NCI-H446 (cell line): ENCODE data around the gene ACACB.
"Not testable (repeated sequence)": the region's sequence is repeated elsewhere in the genome, so short reads cannot be mapped to it uniquely, and the experiment has no call there.

ENCODE experiments used
- DNase-seq, 2 experiments: peaks; one replicate each; lab custom pipeline; 2025; lab: John Stamatoyannopoulos, UW

The ACACB gene

DNA sequence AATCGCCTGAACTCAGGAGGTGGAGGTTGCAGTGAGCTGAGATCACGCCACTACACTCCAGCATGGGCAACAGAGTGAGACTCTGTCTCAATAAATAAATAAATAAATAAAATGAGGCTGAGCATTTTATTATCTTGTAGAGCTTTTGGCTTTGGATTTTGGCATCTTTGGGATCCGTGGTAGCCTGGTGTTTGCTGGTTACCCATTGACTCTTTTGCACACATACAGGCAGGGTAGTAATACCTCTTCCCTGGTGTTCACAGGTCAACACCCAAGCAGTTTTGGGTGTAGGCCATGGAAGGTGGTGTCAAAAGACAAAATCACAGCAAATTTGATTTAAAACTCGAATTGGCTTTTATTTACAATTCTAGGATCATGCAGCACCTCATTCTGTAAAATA is 27.8 kb downstream of the ACACB start:
- DNase-seq = no peak

DNA sequence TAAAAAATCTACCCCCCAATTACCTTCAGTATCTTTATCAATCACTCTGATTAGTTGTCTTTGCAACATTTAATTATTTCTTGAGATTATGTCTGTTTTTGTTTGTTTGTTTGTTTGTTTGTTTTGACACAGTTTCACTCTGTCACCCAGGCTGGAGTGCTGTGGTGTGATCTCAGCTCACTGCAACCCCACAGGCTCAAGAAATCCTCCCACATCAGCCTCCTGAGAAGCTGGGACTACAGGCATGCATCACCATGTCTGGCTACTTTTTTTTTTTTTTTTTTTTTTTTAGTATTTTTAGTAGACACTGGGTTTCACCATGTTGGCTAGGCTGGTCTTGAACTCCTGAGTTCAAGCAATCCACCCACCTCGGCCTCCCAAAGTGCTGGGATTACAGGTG is 30.7 kb downstream of the ACACB start:
- not testable (repeated sequence) for DNase-seq

DNA sequence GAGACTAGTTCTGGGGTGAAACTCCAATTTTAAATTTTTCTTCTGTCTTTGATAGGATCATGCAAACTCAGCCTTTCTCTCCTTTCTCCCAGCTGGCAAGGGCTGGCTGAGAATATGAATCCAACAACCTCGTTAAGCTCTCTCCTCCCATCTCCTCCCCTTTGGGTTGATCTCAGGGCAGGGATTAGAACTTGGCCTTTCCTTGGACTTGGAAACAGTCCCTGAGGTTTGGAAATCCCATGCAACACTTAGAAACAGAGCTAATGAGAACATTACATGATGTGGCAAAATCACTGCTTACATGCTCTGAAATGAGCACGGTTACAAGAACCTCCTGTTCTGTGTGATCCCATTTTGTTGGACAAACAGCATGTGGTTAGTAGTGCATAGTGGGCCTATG is 31.6 kb downstream of the ACACB start:
- no peak for DNase-seq

DNA sequence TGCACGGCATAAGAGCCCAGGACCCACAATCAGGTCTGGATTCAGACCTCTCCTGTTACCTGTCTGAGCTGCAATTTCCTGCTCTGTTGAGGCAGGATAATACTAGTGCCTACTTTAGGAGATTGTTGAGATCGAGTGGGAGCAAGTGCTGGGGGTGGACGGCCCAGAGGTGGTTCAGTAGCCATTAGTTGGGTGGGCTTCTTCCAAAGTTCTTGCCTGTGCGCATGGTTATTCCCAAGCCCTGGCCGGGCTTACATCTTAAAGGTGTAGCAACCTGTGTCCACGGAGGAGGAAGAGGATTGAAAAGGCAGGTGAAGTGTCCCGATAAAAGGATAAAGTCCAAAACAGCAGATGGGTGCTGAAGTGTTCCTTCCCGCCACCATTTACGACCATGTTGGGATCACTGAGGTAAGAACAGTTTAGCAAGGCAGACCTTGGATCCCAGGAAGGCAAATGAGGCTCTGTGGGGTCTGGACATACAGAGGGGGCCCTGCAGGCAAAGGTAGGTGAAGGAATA is 33.8 kb downstream of the ACACB start:
- DNase-seq = no peak

DNA sequence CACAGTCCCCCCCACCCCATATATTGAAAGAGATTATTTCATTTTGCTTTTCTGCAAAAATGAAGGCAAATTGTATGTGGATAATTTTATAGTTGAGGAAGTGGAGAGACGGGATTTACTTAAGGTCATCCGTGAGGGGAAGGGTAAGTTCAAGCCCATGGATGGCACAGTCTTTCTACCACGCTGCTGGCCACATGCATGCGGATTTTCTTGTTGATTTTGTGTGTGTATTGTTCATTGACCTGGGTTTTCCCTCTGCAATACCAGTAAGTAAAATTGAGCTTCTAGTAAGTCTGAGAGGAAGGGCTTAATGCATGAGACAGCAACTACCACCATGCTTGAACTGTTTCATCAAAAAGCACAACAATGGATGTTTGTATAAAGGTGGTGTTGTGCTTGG is 35.1 kb downstream of the ACACB start:
- no peak for DNase-seq

DNA sequence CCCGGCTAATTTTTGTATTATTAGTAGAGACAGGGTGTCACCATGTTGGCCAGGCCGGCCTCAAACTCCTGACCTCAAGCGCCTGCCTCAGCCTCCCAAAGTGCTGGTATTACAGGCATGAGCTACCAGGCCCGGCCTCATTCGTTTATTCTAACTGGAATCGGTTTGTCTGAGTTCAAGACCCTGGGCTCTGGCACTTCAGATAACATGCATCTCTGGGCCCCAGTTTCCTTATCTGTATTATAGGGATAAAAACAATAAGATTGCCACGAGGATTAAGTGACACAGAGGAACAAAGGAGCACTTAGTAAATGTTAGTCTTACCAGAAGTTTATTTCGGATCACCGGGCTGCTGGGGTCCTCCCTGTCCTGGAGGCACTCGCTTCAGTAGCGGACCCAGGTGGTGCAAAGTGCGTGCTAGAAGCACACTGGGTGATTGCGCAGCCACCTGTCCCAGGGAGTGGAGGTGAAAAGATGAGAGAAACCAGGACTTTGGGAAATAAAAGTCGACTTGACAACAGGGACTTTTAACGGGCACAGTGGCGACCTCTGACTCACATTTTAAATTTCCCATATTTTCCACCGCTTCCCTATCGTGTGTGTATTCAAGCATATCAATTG is 37.5 kb downstream of the ACACB start:
- DNase-seq = no peak

DNA sequence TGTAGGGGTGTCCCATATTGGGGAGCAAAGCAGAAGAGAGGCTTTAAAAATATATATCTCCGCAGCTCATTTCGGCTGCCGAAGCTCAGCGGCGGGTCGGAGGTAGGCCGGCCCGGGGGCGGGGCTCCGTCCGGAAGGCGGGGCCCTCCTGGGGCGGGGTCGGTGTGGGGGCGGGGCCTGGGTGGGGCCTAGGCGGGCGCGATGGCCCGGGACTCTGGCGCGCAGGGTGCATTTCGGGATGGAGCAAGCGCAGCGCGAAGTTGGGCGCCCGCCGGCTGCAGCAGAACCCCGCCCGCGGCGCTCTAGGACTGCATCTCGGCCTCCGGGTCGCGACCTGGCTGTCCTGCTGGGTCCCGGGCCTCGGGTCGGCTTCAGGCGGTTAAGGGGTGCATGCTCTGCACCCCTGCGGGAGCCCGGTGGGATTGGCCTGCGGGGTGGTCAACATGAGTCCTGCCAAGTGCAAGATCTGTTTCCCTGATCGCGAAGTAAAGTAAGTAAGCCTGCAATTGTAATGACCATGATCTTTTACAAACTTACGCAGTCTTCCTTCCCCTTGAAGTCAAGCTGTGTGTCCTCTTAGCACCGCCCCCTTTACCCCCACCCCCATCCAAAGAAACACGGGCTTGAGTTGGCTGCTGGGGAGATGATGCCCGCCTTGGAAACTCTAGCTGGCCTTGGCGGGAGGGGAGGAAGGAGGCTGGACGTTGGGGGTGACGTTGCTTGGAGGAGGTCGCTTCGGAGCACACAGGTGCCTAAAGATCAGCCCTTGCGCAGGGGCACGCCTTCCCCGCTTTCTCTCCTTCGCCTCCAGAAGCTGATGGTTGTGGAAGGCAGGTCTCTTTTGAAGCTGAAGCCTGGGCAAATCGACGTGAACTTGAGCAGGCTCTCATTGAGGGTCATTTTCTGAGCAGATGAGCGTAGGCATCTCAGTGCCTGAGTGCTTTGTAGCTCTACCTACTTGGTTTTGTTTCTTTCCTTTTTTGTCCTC is 38.4 kb downstream of the ACACB start:
- peak; percentile 71 to 86 for DNase-seq

DNA sequence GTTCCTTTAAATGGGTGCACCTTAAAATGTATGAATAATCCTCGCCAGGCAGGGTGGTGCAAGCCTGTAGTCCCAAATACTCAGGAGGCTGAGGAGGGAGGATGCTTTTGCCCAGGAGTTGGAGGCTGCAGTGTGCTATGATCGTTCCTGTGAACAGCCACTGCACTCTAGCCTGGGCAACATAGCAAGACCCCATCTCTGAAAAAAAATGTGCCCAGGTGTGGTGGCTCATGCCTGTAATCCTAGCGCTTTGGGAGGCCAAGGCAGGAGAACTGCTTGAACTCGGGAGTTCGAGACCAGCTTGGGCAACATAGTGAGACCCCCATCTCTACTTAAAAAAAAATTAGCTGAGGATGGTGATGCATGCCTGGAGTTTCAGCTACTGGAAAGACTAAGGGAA is 39.6 kb downstream of the ACACB start:
- DNase-seq = no peak

DNA sequence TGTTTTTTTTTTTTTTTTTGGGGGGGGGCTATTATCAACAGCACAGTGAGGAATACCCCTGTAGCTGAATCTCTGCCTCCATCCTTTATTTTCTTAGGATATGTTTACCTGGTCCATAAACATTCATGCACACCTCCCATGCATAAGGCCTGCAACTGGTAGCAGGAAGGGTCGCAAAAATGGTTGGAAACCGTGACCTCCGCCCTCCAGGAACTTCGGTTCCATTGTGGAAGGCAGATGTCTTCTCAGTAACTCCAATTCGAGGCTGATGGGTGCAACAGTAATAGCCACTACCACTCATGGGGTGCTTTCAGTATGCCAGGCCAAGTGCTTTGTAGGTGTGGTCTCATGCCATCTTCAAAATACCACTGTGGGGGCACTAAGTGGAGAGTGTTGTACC is 40.2 kb downstream of the ACACB start:
- DNase-seq = no peak

DNA sequence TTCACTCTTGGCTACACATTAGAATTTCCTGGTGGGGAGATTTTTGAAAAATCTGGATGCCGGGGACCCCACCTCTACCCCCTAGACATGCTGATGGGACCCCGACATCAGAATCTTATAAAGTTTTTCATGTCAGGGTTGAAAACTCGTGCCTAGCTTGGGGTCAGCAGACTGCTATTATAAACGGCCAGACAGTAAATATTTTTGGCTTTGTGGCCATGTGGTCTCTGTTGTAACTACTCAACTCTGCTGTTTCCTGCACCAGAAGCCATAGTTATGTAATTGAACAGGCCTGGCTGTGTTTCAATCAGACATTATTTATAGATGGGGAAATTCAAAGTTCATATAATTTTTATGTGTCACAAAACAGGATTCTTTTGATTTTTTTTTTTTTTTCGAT is 41.6 kb downstream of the ACACB start:
- DNase-seq = no peak

DNA sequence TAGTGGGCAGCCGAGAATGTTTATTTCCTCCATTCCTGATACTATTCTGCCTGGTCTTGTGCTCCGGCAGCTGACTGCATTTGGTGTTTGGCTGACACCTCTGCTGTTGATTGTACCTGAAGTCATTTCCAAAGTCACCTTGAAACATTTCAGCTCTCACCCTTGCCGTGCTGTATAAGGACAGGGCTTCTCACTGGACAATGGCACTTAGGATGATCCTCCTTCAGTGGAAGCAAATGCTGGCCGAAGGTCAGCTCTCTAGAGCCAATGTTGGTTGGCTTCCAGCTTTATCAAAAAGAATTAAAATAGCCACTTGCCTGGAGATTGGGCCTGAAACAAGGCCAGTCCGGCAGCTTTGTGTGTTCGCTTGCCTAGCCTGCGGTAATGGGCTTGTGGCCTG is 44.0 kb downstream of the ACACB start:
- DNase-seq = no peak

DNA sequence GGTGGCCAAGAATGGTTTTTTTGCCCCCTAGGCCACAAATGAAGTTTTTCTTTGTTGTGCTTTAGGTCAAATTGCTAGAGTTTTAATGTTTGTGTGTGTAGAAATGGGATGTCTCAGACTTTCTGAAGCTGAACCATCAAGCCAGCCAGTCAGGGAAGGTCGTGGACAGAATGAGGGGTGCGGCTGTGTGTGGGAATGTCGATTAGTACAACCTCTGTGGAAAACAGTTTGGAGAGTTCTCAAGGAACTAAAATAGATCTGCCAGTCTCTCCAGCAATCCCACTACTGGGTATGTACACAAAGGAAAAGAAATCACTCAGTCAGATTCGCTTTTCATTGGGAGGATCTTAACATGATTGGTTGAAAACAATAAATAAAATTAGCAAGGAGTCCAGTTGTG is 44.5 kb downstream of the ACACB start:
- no peak for DNase-seq

DNA sequence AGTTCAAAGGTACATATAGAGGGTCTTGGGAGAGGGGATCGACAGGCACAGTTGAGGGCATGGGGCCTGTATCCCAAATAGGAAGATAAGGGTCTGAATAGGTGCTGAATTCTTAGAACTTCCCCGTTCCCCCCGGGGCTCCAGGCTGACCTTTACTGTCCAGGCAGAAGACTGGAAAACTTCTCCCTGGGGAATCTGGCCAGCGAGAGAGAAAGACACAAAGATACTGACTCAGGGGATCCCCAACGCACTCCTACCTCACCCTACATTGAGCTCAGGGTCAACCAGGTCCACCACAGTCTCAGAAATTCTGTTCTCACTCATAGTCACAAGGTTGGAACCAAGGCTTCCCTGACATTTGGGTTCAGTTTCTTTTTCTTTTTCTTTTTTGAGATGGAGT is 46.2 kb downstream of the ACACB start:
- DNase-seq = no peak

DNA sequence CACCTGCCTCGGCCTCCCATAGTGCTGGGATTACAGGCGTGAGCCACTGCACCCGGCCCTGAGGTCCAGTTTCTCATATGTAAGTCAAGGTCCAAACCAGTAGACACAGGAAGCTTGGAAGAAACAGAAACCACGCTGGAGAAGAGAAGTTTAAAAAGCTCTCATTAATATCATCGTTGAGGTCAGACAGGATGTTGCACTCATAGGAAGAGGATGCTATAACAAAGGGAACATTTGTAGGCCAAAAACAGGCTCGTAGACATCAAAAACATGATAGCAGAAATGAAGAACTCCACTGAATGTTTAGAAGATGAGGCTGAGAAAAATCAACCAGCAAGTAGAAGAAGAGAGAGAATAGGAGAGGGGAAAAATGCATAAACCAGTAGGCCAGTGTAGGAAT is 46.8 kb downstream of the ACACB start:
- no peak for DNase-seq

DNA sequence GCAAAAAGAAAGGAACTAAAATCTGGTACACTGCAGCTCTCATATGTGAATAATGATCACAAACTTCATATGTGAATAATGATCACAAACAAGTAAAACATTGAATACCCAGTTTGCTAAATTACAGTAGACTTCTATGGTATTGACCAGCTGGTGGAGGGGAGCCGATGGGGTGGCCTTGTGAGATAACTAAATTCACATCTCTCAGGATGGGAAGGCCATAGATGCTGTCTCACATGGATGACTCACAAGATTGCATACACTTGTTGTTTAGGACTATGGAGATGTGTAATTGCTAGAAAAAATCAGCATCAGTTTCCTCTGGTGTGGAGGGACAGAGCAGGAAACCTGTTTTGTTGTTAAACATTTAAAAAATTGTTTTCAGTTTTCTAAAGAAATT is 49.2 kb downstream of the ACACB start:
- DNase-seq = no peak

DNA sequence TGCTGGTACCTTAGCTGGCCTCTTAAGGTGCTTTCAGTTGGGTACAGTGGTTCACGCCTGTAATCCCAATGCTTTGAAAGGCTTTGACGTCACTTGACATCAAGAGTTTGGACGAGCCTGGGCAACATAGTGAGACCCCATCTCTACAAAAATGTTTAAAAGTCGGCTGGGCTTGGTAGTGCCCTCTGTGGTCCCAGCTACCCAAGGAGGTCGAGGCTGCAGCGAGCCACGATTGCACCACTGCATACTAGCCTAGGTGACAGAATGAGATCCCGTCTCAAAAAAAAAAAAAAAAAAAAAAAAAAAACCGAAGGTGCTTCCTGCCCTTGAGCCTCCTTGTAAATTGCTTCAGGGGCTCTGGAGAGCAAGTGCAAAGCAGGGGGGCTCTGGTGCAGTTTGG is 50.0 kb downstream of the ACACB start:
- DNase-seq = no peak

DNA sequence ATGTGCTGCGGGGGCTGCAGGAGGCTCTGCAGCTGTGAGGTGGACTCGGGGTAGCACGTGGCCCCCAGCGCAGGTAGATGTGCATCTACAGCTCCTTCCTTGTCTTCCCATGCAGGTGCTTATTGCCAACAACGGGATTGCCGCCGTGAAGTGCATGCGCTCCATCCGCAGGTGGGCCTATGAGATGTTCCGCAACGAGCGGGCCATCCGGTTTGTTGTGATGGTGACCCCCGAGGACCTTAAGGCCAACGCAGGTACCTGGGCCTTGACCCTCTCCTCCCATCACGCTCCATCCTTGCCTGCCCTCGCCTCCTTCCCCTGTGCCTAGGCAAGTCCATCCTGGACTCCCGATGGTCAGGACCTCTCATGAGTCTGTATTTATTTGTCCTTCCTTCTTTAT is 51.4 kb downstream of the ACACB start:
- no peak for DNase-seq

DNA sequence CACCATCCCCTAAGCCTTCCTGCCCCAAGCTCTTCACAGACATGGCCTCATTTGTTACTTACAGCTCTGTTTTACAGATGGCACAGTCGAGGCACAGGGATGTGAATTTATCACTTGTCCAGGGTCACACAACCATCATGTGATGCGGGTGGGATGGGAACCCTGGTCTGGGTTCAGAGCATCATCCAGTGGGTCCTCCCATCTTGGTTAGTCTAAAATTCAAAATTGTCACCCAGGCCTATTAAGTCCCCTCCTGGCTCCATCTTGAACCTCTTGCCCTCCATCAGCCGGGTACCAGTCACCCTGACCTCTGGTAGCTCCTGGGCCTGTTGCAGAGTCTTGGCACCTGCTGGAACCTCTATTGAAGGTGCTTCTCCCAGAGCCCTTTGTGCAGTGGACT is 52.9 kb downstream of the ACACB start:
- no peak for DNase-seq

DNA sequence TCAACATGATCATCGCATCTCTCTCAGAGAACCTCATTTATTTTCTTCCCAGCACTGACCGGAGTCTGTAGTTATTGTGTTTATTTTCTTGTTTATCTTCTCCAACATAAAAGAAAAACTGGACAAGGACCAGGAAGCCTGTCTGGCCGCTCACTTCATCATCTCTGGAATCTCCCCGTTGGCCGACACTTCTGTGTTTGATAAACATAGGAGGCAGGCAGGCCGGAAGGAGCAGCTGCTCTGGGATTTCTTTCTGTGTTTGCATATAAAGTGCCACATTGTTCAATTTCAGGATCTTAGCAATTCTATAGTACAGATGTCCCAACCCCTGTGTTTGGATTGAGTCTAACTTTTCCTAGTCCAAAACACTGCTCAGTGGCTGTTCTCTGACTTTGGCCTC is 53.3 kb downstream of the ACACB start:
- DNase-seq = no peak

DNA sequence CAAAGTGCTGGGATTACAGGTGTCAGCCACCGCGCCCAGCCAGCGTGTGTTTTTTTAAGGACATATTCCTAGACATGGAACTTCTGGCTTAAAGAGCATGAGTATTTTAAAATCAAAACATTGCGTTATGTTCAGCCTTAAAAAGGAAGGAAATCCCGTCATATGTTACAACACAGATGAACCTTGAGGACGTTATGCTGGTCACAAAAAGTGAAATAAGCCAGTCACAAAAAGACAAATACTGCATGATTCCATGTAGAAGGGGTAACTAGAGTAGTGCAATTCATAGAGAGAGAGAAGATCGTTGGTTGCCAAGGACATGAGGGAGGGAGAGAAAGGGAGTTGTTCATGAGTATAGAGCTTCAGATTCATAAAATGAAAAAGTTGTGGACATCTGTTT is 53.9 kb downstream of the ACACB start:
- no peak for DNase-seq

DNA sequence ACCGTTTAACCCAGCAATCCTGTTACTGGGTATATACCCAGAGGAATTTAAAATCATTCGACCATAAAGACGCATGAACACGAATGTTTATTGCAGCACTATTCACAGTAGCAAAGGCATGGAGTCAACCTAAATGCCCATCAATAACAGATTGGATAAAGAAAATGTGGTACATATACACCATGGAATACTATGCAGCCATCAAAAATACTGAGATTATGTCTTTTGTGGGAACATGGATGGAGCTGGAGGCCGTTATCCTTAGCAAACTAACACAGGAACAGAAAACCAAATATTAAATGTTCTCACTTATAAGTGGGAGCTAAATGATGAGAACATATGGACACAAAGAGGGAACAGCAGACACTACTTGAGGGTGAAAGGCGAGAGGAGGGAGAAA is 56.4 kb downstream of the ACACB start:
- DNase-seq = not testable (repeated sequence)

DNA sequence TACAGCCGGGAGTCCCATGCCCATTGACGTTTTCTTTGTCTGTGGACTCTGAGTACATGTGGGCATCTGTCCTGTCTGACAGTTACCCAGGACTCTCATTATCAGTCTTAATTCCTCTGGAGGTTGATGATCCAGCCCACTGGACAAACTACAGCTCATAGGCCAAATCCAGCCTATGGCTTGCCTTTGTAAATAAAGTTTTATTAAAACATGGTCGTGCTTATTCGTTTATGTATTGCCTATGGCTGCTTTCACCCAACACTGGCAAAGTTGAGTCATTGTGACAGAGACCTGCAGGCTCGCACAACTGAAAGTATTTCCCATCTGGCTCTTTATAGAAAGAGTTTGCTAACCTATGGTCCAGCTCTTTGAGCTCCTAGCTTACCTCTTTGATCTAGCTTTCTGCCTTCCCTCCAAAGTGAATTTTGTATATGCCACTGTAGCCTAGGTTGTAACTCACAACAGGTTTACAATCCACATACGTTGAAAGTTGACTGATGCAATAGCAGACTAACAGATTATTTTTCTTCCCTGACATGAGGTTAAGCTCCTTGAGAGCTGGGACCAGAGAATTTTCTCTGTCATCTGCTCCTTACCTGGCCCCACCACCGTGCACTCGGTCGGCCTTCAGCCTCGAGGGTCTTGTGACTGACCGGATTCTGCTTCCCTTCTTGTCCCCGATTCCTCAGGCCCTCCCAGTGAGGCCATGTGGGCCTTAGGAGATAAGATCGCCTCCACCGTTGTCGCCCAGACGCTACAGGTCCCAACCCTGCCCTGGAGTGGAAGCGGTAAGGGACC is 57.3 kb downstream of the ACACB start:
- no peak for DNase-seq

DNA sequence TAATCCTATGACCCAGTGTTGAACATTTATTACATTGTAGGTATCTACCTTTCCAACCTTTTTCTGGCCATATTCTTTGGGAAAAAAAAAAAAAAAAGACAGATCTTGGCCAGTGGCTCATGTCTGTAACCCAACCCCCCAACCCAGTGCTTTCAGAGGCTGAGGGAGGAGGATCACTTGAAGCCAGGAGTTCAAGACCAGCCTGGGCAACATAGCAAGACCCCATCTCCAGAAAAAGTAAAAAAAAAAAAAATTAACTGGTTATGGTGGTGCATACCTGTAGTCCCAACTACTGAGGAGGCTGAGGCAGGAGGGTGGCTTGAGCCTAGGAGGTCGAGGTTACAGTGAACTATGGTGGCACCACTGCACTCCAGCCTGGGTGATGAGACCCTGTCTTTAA is 58.1 kb downstream of the ACACB start:
- no peak for DNase-seq
